SK-N-SH (cell line): ENCODE measurements around the gene SMCP. TPM values are rescaled to one million over a fixed set of nuclear protein-coding genes. Genes with fewer than 3 reads are reported as not detected.

Source experiments
- CTCF ChIA-PET: fragments of 300-600, 350-600 bp; formaldehyde crosslinking; extraction: SDS; loops from one replicate; lab custom pipeline; 2021; lab: Yijun Ruan, JAX
- POLR2A ChIA-PET: fragments of 350-600 bp; sonication (Branson Sonifier 250); formaldehyde crosslinking; extraction: SDS; loops from one replicate; lab custom pipeline; 2020; ENCODE audit warnings: antibody characterized with exemption, inconsistent platforms; lab: Yijun Ruan, JAX
- DNase-seq: peaks from one replicate; pipeline ENCODE4 v3.0.0; 2012
- H2AFZ ChIP-seq: fragments of 200-600 bp; sonication (generic); 2 replicates; pipeline ENCODE4 v1.8.1; 2016; ENCODE audit warnings: antibody characterized with exemption, mild to moderate bottlenecking, low read depth
- H3F3A ChIP-seq: fragments of 200-600 bp; sonication (generic); replicated peaks from 2 replicates; pipeline ENCODE3; 2016; ENCODE audit warnings: antibody characterized with exemption, mild to moderate bottlenecking; ENCODE audit not compliant: insufficient read depth
- H3K27ac ChIP-seq, 2 experiments: fragments of 200-500 bp in 1 of 2; fragments of 200-600 bp in 1 of 2; sonication (Bioruptor generic) in 1 of 2; sonication (generic), shearing (Covaris generic) in 1 of 2; 2 replicates each; pipeline versions ENCODE4 v1.5.1 to v1.6.1; 2014 to 2016; ENCODE audit warnings: low read depth in 2 of 2, inconsistent platforms in 1 of 2, low read length in 1 of 2, mild to moderate bottlenecking in 1 of 2, mixed read lengths in 1 of 2
- H3K27me3 ChIP-seq: fragments of 200-600 bp; sonication (generic), shearing (Covaris generic); 2 replicates; pipeline ENCODE4 v1.6.1; 2016; ENCODE audit warnings: mixed run types; ENCODE audit not compliant: insufficient read depth
- H3K36me3 ChIP-seq, 2 experiments: fragments of 200-500 bp in 1 of 2; fragments of 200-600 bp in 1 of 2; sonication (Bioruptor generic) in 1 of 2; sonication (generic) in 1 of 2; replicated peaks in 1 of 2; 2 replicates each; pipeline versions ENCODE3 to v1.5.1; 2014 to 2016; ENCODE audit warnings: low read length in 1 of 2, mild to moderate bottlenecking in 1 of 2; ENCODE audit not compliant: insufficient read depth in 2 of 2, control insufficient read depth in 1 of 2
- H3K4me1 ChIP-seq, 2 experiments: fragments of 200-500 bp in 1 of 2; fragments of 200-600 bp in 1 of 2; sonication (Bioruptor generic) in 1 of 2; sonication (generic), shearing (Covaris generic) in 1 of 2; 2 replicates each; pipeline versions ENCODE4 v1.5.1 to v1.6.1; 2014 to 2016; ENCODE audit warnings: low read depth in 1 of 2, low read length in 1 of 2, mixed run types in 1 of 2; ENCODE audit not compliant: insufficient read depth in 2 of 2, control insufficient read depth in 1 of 2
- H3K4me2 ChIP-seq: fragments of 200-600 bp; sonication (generic), shearing (Covaris generic); 2 replicates; pipeline ENCODE4 v1.6.1; 2017; ENCODE audit warnings: mixed run types
- H3K4me3 ChIP-seq, 2 experiments: fragments of 200-500 bp in 1 of 2; fragments of 200-600 bp in 1 of 2; sonication (Bioruptor generic) in 1 of 2; sonication (generic), shearing (Covaris generic) in 1 of 2; 2 replicates each; pipeline versions ENCODE4 v1.5.1 to v1.8.1; 2014 to 2016; ENCODE audit warnings: low read depth in 2 of 2, inconsistent platforms in 1 of 2, low read length in 1 of 2, mild to moderate bottlenecking in 1 of 2, mixed read lengths in 1 of 2, moderate library complexity in 1 of 2
- H3K79me2 ChIP-seq: fragments of 200-600 bp; sonication (generic); 2 replicates; pipeline ENCODE4 v1.8.1; 2017; ENCODE audit warnings: mild to moderate bottlenecking; ENCODE audit not compliant: insufficient read depth
- H3K9ac ChIP-seq: fragments of 200-600 bp; sonication (generic); 2 replicates; pipeline ENCODE4 v1.6.1; 2017; ENCODE audit warnings: mixed run types
- H3K9me2 ChIP-seq: fragments of 200-600 bp; sonication (generic); 2 replicates; pipeline ENCODE4 v1.6.1; 2017; ENCODE audit warnings: mixed run types
- H3K9me3 ChIP-seq: fragments of 200-600 bp; sonication (generic); 2 replicates; pipeline ENCODE4 v1.6.1; 2017; ENCODE audit warnings: mixed run types, mild to moderate bottlenecking, moderate library complexity
- H4K20me1 ChIP-seq: fragments of 200-600 bp; sonication (generic); 2 replicates; pipeline ENCODE4 v1.6.1; 2017; ENCODE audit warnings: mild to moderate bottlenecking, mixed run types; ENCODE audit not compliant: insufficient read depth
- EZH2phosphoT487 ChIP-seq: fragments of 200-600 bp; sonication (generic); IDR thresholded peaks from 2 replicates; pipeline ENCODE4 v1.6.1; 2017; ENCODE audit warnings: low read depth, mixed run types, mild to moderate bottlenecking, antibody characterized with exemption, moderate library complexity, borderline replicate concordance
- FOSL2 ChIP-seq: IDR thresholded peaks from 2 replicates; pipeline ENCODE4 v1.4.0; 2012; ENCODE audit warnings: low read depth, mild to moderate bottlenecking, moderate library complexity, borderline replicate concordance
- PBX3 ChIP-seq: IDR thresholded peaks from 2 replicates; pipeline ENCODE4; 2012
- RAD21 ChIP-seq: IDR thresholded peaks from 2 replicates; pipeline ENCODE4 v1.6.1; 2012; ENCODE audit warnings: mild to moderate bottlenecking, low read length
- TCF12 ChIP-seq: IDR thresholded peaks from 2 replicates; pipeline ENCODE4 v1.4.0; 2012
- YY1 ChIP-seq: IDR thresholded peaks from 2 replicates; pipeline ENCODE4 v1.4.0; 2012; ENCODE audit warnings: low read depth, mild to moderate bottlenecking
- WGBS: methylation state at CpG from one replicate; pipeline ENCODE4 v1.1.6; 2017; ENCODE audit warnings: low lambda C conversion rate; 5-methylcytosine and 5-hydroxymethylcytosine counted together
- polyA plus RNA-seq, 3 experiments: library from polyadenylated mRNA; depleted of rRNA; stranded (reverse); fragments of >200 nt; gene quantifications; 2 replicates each; pipeline ENCODE4 v1.2.3, GENCODE V29; 2012
- TF ChIP-seq, protein P1 (sequence below): IDR thresholded peaks from 2 replicates; pipeline ENCODE4 v1.4.0; 2012; ENCODE audit warnings: low read depth, borderline replicate concordance
- TF ChIP-seq, protein P2 (sequence below): fragments of 150-350 bp; IDR thresholded peaks from 2 replicates; pipeline ENCODE4 v1.6.1; 2017; ENCODE audit warnings: antibody characterized with exemption, low read length, low read depth, borderline replicate concordance
- TF ChIP-seq, protein P3 (sequence below): fragments of 150-350 bp; IDR thresholded peaks from 2 replicates; pipeline ENCODE4 v1.6.1; 2016; ENCODE audit warnings: mild to moderate bottlenecking, low read depth, low read length

The SMCP gene
- polyA plus RNA-seq, 1 of the 3 experiments (the other 2 are of a cell fraction): not detected

- 12% methylated on average over 1 of the region's 1 CpG for WGBS
Measured at GRCh38 chr1:152876827-152877226, 1.3 kb upstream of the SMCP start.

More at GRCh38 chr1:152876827-152877226, 1.3 kb upstream of the SMCP start:
- no peaks in the 10 kb centered on the region for H3K9me2 ChIP-seq
- no peaks in the 10 kb centered on the region for H3K9me3 ChIP-seq
- TF ChIP-seq, protein P1, sequence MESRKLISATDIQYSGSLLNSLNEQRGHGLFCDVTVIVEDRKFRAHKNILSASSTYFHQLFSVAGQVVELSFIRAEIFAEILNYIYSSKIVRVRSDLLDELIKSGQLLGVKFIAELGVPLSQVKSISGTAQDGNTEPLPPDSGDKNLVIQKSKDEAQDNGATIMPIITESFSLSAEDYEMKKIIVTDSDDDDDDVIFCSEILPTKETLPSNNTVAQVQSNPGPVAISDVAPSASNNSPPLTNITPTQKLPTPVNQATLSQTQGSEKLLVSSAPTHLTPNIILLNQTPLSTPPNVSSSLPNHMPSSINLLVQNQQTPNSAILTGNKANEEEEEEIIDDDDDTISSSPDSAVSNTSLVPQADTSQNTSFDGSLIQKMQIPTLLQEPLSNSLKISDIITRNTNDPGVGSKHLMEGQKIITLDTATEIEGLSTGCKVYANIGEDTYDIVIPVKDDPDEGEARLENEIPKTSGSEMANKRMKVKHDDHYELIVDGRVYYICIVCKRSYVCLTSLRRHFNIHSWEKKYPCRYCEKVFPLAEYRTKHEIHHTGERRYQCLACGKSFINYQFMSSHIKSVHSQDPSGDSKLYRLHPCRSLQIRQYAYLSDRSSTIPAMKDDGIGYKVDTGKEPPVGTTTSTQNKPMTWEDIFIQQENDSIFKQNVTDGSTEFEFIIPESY: no peak
- TF ChIP-seq, protein P2, sequence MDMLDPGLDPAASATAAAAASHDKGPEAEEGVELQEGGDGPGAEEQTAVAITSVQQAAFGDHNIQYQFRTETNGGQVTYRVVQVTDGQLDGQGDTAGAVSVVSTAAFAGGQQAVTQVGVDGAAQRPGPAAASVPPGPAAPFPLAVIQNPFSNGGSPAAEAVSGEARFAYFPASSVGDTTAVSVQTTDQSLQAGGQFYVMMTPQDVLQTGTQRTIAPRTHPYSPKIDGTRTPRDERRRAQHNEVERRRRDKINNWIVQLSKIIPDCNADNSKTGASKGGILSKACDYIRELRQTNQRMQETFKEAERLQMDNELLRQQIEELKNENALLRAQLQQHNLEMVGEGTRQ: no peak
- TF ChIP-seq TCF12 (no peak), EZH2phosphoT487 (no peak), YY1 (no peak), FOSL2 (no peak), PBX3 (no peak), RAD21 (no peak)
- TF ChIP-seq, protein P3, sequence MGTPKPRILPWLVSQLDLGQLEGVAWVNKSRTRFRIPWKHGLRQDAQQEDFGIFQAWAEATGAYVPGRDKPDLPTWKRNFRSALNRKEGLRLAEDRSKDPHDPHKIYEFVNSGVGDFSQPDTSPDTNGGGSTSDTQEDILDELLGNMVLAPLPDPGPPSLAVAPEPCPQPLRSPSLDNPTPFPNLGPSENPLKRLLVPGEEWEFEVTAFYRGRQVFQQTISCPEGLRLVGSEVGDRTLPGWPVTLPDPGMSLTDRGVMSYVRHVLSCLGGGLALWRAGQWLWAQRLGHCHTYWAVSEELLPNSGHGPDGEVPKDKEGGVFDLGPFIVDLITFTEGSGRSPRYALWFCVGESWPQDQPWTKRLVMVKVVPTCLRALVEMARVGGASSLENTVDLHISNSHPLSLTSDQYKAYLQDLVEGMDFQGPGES: no peak
- TF ChIP-seq, all 33 proteins: peak for 0
- ChIA-PET CTCF (no interaction called here), POLR2A (no interaction called here)
- no peaks in the 10 kb centered on the region for H3K27me3 ChIP-seq
- H3F3A ChIP-seq: peaks cover 9% of the 10 kb centered on the region
- H3K36me3 ChIP-seq: no peaks in the 10 kb centered on the region
- no peaks in the 10 kb centered on the region for H3K79me2 ChIP-seq
- H4K20me1 ChIP-seq: no peaks in the 10 kb centered on the region
- H3K9ac ChIP-seq: no peak overlapping the region
- H3K4me2 ChIP-seq: no peak overlapping the region
- DNase-seq: no peak
- H3K27ac ChIP-seq: no peak overlapping the region
- no peak overlapping the region for H3K4me3 ChIP-seq
- H2AFZ ChIP-seq: no peak overlapping the region
- peaks cover 0 to 3% of the 10 kb centered on the region in 2 experiments; a peak in 1 of 4 replicates for H3K4me1 ChIP-seq
